GM23338 (cell line): ENCODE measurements around the gene DST. TPM values are rescaled to one million over a fixed set of nuclear protein-coding genes. Genes with fewer than 3 reads are reported as not detected.
"Not testable (repeated sequence)": the region's sequence is repeated elsewhere in the genome, so short reads cannot be mapped to it uniquely, and the experiment has no call there.

Source experiments
- ATAC-seq: fragments of 200-7000 bp; cut with Tn5 transposase; 3 replicates; pipeline ENCODE4 v1.9.1; 2020
- DNase-seq: peaks from one replicate; pipeline ENCODE4 v3.0.0-alpha.2; 2015; ENCODE audit warnings: low spot score
- H2AFZ ChIP-seq: fragments of 200-600 bp; sonication (generic); 2 replicates; pipeline ENCODE4 v1.8.0; 2016; ENCODE audit warnings: antibody characterized with exemption, mild to moderate bottlenecking, moderate library complexity
- H3F3A ChIP-seq: fragments of 200-600 bp; sonication (generic); replicated peaks from 2 replicates; pipeline ENCODE4 v1.8.0; 2017; ENCODE audit warnings: antibody characterized with exemption, mixed run types, low read depth
- H3K27ac ChIP-seq: fragments of 200-600 bp; sonication (generic); 2 replicates; pipeline ENCODE4 v1.6.1; 2016; ENCODE audit warnings: low read depth
- H3K27me3 ChIP-seq: fragments of 200-600 bp; sonication (generic); 2 replicates; pipeline ENCODE4 v1.8.0; 2016; ENCODE audit warnings: mild to moderate bottlenecking, mixed run types, moderate library complexity; ENCODE audit not compliant: insufficient read depth
- H3K36me3 ChIP-seq: fragments of 200-600 bp; sonication (generic); 2 replicates; pipeline ENCODE4 v1.8.0; 2016; ENCODE audit warnings: mild to moderate bottlenecking; ENCODE audit not compliant: insufficient read depth
- H3K4me1 ChIP-seq: fragments of 200-600 bp; sonication (generic); 2 replicates; pipeline ENCODE4 v1.8.0; 2016; ENCODE audit warnings: mild to moderate bottlenecking, moderate library complexity; ENCODE audit not compliant: insufficient read depth
- H3K4me2 ChIP-seq: fragments of 200-600 bp; sonication (generic); 2 replicates; pipeline ENCODE4 v1.7.1; 2017; ENCODE audit warnings: mixed run types
- H3K4me3 ChIP-seq: fragments of 200-600 bp; sonication (generic); 2 replicates; pipeline ENCODE4 v1.6.1; 2016; ENCODE audit warnings: mixed run types
- H3K79me2 ChIP-seq: fragments of 200-600 bp; sonication (generic); replicated peaks from 2 replicates; pipeline ENCODE4 v1.8.0; 2017; ENCODE audit warnings: mild to moderate bottlenecking; ENCODE audit not compliant: insufficient read depth
- H3K9me2 ChIP-seq: fragments of 200-600 bp; sonication (generic); 2 replicates; pipeline ENCODE4 v1.8.0; 2017; ENCODE audit not compliant: insufficient read depth
- H4K20me1 ChIP-seq: fragments of 200-600 bp; sonication (generic); replicated peaks from 2 replicates; pipeline ENCODE4 v1.8.0; 2017; ENCODE audit warnings: mild to moderate bottlenecking; ENCODE audit not compliant: insufficient read depth
- H3K27ac Mint-ChIP-seq: 2 replicates; pipeline ENCODE4 v1.8.0; 2020; ENCODE audit warnings: inconsistent platforms, mild to moderate bottlenecking, moderate library complexity, mixed read lengths
- H3K27me3 Mint-ChIP-seq: 3 replicates; pipeline ENCODE4 v1.8.0; 2022; ENCODE audit warnings: low read depth, mild to moderate bottlenecking, moderate library complexity, mixed read lengths, inconsistent platforms; ENCODE audit not compliant: insufficient read depth, poor library complexity
- H3K36me3 Mint-ChIP-seq: 3 replicates; pipeline ENCODE4 v1.8.0; 2021; ENCODE audit warnings: low read depth, mild to moderate bottlenecking, inconsistent platforms, moderate library complexity, mixed read lengths
- H3K4me1 Mint-ChIP-seq: 3 replicates; pipeline ENCODE4 v1.8.0; 2020; ENCODE audit warnings: mild to moderate bottlenecking, inconsistent platforms, mixed read lengths
- H3K4me3 Mint-ChIP-seq: 3 replicates; pipeline ENCODE4 v1.8.0; 2021; ENCODE audit warnings: moderate library complexity, mild to moderate bottlenecking, inconsistent platforms, mixed read lengths
- H3K9me3 Mint-ChIP-seq: 3 replicates; pipeline ENCODE4 v1.8.0; 2020; ENCODE audit warnings: moderate library complexity, mild to moderate bottlenecking, inconsistent platforms, mixed read lengths
- CREB1 ChIP-seq: fragments of 250-450 bp; sonication (Bioruptor Pico); IDR thresholded peaks from 2 replicates; pipeline ENCODE4 v1.5.0; 2020; ENCODE audit warnings: low read depth, mild to moderate bottlenecking, moderate library complexity
- JUNB ChIP-seq: IDR thresholded peaks from one replicate; pipeline ENCODE4 v1.6.1; 2016; ENCODE audit warnings: antibody characterized with exemption; ENCODE audit not compliant: unreplicated experiment
- ZNF114 ChIP-seq: fragments of 250-450 bp; sonication (Bioruptor Pico); IDR thresholded peaks from 2 replicates; pipeline ENCODE4 v1.5.0; 2020; ENCODE audit warnings: mild to moderate bottlenecking, moderate library complexity
- ZNF331 ChIP-seq: fragments of 250-450 bp; sonication (Bioruptor Pico); IDR thresholded peaks from 2 replicates; pipeline ENCODE4 v1.5.0; 2020; ENCODE audit warnings: low read depth, mild to moderate bottlenecking, moderate library complexity
- ZNF462 ChIP-seq: fragments of 250-450 bp; sonication (Bioruptor Pico); IDR thresholded peaks from 2 replicates; pipeline ENCODE4 v1.5.0; 2020; ENCODE audit warnings: mild to moderate bottlenecking, moderate library complexity
- polyA plus RNA-seq: library from polyadenylated mRNA; unstranded; fragments of >200 nt; fragmentation: Nextera tagmentation; extraction: Ambion mirVana; gene quantifications from 2 replicates; pipeline ENCODE4 v1.2.1, GENCODE V29; 2016
- total RNA-seq: library from RNA; depleted of rRNA; stranded (reverse); fragments of >200 nt; shearing (Covaris generic); gene quantifications from 2 replicates; pipeline ENCODE4 v1.2.3, GENCODE V29; 2014
- TF ChIP-seq, protein P1 (sequence below), 2 experiments: fragments of 200-600 bp in 1 of 2; sonication (generic) in 1 of 2; conservative IDR thresholded peaks; 2 replicates each; pipeline versions ENCODE4 v1.5.1 to v1.6.1; 2016 to 2017; ENCODE audit warnings: antibody characterized with exemption in 2 of 2, low read depth in 2 of 2, mild to moderate bottlenecking in 2 of 2, moderate library complexity in 1 of 2

Gene DST
- total and polyA plus RNA-seq, 2 experiments from 2014 or later, result 88.7 to 188 TPM

DNA sequence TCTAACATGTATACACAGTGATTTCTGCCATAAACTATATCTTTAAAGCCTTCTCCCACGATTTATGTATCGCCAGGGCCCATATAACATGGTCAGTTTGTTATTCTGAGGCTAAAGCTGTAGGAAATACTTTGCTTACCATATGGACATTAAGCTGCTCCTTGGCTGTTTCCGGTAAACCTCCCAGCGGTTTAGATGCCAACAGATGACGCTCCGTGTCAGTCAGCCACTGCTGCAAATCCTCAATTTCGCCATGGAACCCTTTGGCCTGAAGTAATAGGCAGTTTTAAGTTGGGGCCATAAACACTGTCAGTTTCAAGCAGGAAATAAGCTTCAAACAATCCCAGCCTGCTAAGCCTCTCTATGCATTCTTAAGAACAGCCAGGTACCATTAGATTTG, 145.4 kb downstream of the DST start (continued):
- TF ChIP-seq ZNF462 (CRISPR knock-in tag) (no peak), JUNB (no peak), ZNF331 (CRISPR knock-in tag) (no peak), CREB1 (CRISPR knock-in tag) (no peak)

DNA sequence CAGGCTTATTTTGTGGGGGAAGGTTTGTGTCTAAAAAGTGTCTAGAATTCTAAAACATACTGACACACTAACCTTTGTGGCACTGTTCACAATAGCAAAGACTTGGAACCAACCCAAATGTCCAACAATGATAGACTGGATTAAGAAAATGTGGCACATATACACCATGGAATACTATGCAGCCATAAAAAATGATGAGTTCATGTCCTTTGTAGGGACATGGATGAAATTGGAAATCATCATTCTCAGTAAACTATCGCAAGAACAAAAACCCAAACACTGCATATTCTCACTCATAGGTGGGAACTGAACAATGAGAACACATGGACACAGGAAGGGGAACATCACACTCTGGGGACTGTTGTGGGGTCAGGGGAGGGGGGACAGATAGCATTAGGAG, 146.0 kb downstream of the DST start:
- H3K4me3 Mint-ChIP-seq, H3K27ac ChIP-seq, H3K4me2 ChIP-seq, H3K9me2 ChIP-seq, H4K20me1 ChIP-seq, H3K79me2 ChIP-seq, H3K36me3 ChIP-seq, H3K27ac Mint-ChIP-seq, ATAC-seq, H3K27me3 Mint-ChIP-seq, H3K4me1 ChIP-seq, H3F3A ChIP-seq, H3K4me1 Mint-ChIP-seq, H2AFZ ChIP-seq, DNase-seq, H3K9me3 Mint-ChIP-seq, H3K4me3 ChIP-seq, H3K27me3 ChIP-seq: not testable (repeated sequence)
- H3K36me3 Mint-ChIP-seq, result peaks cover 41% of the 10 kb centered on the region

DNA sequence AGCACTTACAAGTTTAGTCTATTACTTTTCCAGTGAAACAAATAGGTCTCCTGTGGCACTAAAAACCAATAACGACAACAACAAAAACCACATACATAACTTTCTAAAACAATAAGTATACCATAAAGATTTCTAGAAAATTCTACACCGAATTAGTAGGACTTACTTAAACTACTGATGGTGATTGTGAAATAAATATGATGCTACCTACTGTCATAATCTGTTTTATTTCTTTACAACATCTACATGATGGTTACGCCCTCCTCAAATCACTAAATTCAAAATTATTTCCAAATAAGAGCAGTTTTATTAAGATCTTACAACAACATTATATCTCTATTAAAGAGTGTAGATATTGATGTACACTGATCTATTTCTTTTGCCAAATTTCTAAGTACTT, 147.0 kb downstream of the DST start:
- Histone ChIP-seq H3K4me1 (no peaks in the 10 kb centered on the region), H2AFZ (no peak overlapping the region), H3K4me3 (no peak overlapping the region), H3K27ac (no peak overlapping the region), H3K9me2 (no peaks in the 10 kb centered on the region), H3K36me3 (no peaks in the 10 kb centered on the region; the same call in 1 of the 2 replicates), H3K4me2 (no peak overlapping the region), H4K20me1 (no peaks in the 10 kb centered on the region), H3K79me2 (no peaks in the 10 kb centered on the region), H3K27me3 (no peaks in the 10 kb centered on the region), H3F3A (no peaks in the 10 kb centered on the region)
- ATAC-seq (no peak), DNase-seq (no peak)
- H3K27me3 Mint-ChIP-seq, result no peaks in the 10 kb centered on the region
- peaks cover 41% of the 10 kb centered on the region for H3K36me3 Mint-ChIP-seq
- H3K4me3 Mint-ChIP-seq, result no peak overlapping the region
- H3K4me1 Mint-ChIP-seq, result no peaks in the 10 kb centered on the region
- no peaks in the 10 kb centered on the region for H3K9me3 Mint-ChIP-seq
- H3K27ac Mint-ChIP-seq, result no peak overlapping the region
- TF ChIP-seq, protein P1, sequence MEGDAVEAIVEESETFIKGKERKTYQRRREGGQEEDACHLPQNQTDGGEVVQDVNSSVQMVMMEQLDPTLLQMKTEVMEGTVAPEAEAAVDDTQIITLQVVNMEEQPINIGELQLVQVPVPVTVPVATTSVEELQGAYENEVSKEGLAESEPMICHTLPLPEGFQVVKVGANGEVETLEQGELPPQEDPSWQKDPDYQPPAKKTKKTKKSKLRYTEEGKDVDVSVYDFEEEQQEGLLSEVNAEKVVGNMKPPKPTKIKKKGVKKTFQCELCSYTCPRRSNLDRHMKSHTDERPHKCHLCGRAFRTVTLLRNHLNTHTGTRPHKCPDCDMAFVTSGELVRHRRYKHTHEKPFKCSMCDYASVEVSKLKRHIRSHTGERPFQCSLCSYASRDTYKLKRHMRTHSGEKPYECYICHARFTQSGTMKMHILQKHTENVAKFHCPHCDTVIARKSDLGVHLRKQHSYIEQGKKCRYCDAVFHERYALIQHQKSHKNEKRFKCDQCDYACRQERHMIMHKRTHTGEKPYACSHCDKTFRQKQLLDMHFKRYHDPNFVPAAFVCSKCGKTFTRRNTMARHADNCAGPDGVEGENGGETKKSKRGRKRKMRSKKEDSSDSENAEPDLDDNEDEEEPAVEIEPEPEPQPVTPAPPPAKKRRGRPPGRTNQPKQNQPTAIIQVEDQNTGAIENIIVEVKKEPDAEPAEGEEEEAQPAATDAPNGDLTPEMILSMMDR (conservative IDR thresholded peaks at IDR 0.05; ENCODE audit: low read depth in 2 of 2), result no peak
- TF ChIP-seq ZNF114 (CRISPR knock-in tag), result no peak
